Measurements from ENCODE around the gene EVI2A. TPM values are rescaled to one million over a fixed set of nuclear protein-coding genes. Genes with fewer than 3 reads are reported as not detected.

EVI2A gene
- polyA plus RNA-seq, 1 experiment: 1.2 TPM

- Histone ChIP-seq H3K27me3 (ENCODE audit: control insufficient read depth, insufficient read depth, low read length) (no peaks in the 10 kb centered on the region), H3K4me3 (ENCODE audit: low read depth, low read length) (no peak overlapping the region), H3K27ac (ENCODE audit: low read depth, low read length) (no peak overlapping the region), H3K9me3 (ENCODE audit: control insufficient read depth, insufficient read depth, low read length) (no peaks in the 10 kb centered on the region)
- ChIA-PET CTCF (no interaction called here), POLR2A (no interaction called here)
- TF ChIP-seq CTCF (IDR thresholded peaks at IDR 0.05; ENCODE audit: low read depth, low read length): no peak
- no peak for DNase-seq (ENCODE audit: low read depth, low spot score)
These were observed 7.8 kb upstream of the EVI2A start for GRCh38 chr17:31329221-31329620.

GRCh38 chr17:31328160-31328535 is 6.7 kb upstream of the EVI2A start:
- Histone ChIP-seq H3K9me3 (ENCODE audit: control insufficient read depth, insufficient read depth, low read length) (no peaks in the 10 kb centered on the region), H3K27me3 (ENCODE audit: control insufficient read depth, insufficient read depth, low read length) (no peaks in the 10 kb centered on the region), H3K4me3 (ENCODE audit: low read depth, low read length) (no peak overlapping the region), H3K27ac (ENCODE audit: low read depth, low read length) (no peak overlapping the region)
- no peak for DNase-seq (ENCODE audit: low read depth, low spot score)
- ChIA-PET CTCF (no interaction called here), POLR2A (no interaction called here)
- TF ChIP-seq CTCF (IDR thresholded peaks at IDR 0.05; ENCODE audit: low read depth, low read length): no peak

DNA sequence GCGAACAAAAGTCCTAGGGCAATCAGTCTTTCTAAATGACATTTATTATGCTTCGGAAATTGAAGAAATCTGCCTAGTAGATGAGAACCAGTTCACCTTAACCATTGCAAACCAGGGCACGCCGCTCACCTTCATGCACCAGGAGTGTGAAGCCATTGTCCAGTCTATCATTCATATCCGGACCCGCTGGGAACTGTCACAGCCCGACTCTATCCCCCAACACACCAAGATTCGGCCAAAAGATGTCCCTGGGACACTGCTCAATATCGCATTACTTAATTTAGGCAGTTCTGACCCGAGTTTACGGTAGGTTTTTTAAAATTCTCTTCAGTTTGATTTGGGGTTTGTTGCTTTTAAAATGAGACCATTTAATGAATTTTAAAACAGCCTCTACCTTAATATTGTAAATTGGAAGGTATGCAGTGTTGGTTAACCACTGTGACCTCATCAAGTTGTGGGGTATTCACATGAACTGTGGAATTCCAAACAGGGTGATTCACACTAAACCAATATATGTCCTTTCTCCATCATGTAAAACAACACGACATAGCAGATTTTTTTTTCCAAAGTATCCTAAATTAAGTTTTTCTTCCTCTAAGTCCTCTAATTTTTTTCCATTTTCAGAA is 6.2 kb upstream of the EVI2A start:
- no peak overlapping the region for H3K4me3 ChIP-seq (ENCODE audit: low read depth, low read length)
- TF ChIP-seq CTCF (IDR thresholded peaks at IDR 0.05; ENCODE audit: low read depth, low read length): no peak
- H3K27ac ChIP-seq (ENCODE audit: low read depth, low read length): no peak overlapping the region
- CTCF ChIA-PET: no interaction called here
- peak; percentile 62 for DNase-seq (ENCODE audit: low read depth, low spot score)
- POLR2A ChIA-PET: no interaction called here
- no peaks in the 10 kb centered on the region for H3K27me3 ChIP-seq (ENCODE audit: control insufficient read depth, insufficient read depth, low read length)
- no peaks in the 10 kb centered on the region for H3K9me3 ChIP-seq (ENCODE audit: control insufficient read depth, insufficient read depth, low read length)

DNA sequence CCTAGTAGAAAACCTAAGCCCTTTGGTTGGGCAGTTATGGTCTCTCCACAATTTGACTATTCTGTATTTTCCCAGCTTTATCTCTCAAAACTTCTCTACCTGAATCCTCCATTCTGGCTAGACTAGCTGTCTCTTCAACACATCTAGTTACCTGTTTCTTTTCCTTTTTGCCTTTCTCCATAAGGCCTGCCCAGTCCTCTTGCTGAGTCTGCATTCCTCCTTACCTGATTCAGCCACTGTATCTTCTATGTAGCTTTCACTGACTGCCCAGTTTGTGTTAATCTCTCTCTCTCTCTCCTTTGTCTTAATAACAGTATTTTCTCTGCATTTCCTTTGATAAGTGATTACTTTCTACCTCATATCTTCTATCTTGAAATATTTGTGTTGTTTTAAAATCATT is 2.1 kb upstream of the EVI2A start:
- ChIA-PET CTCF (no interaction called here), POLR2A (no interaction called here)
- DNase-seq (ENCODE audit: low read depth, low spot score): no peak
- no peak for TF ChIP-seq CTCF (IDR thresholded peaks at IDR 0.05; ENCODE audit: low read depth, low read length)
- Histone ChIP-seq H3K27me3 (ENCODE audit: control insufficient read depth, insufficient read depth, low read length) (no peaks in the 10 kb centered on the region), H3K4me3 (ENCODE audit: low read depth, low read length) (no peak overlapping the region), H3K9me3 (ENCODE audit: control insufficient read depth, insufficient read depth, low read length) (no peaks in the 10 kb centered on the region), H3K27ac (ENCODE audit: low read depth, low read length) (no peak overlapping the region)

DNA sequence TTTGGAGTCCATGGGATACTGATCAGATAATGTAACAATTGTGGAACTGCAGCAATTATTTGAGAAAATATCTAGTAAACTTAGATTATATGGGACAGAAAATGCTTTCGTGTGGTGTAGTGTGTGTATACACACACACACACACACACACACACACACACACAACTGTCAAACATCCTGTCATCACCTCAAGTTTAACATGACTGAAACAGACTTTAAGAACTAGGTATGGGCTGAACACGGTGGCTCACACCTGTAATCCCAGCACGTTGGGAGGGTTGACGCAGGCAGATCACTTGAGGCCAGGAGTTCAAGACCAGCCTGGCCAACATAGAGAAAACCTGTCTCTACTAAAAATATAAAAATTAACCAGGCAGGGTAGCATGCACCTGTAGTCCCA is 544 bp upstream of the EVI2A start:
- H3K9me3 ChIP-seq (ENCODE audit: control insufficient read depth, insufficient read depth, low read length): no peaks in the 10 kb centered on the region
- H3K27ac ChIP-seq (ENCODE audit: low read depth, low read length): no peak overlapping the region
- no peak overlapping the region for H3K4me3 ChIP-seq (ENCODE audit: low read depth, low read length)
- TF ChIP-seq CTCF (IDR thresholded peaks at IDR 0.05; ENCODE audit: low read depth, low read length): no peak
- H3K27me3 ChIP-seq (ENCODE audit: control insufficient read depth, insufficient read depth, low read length): no peaks in the 10 kb centered on the region
- CTCF ChIA-PET: interaction anchor here (0.5 kb wide), 1 partner anchor 105 kb away, joined by 3 read pairs; no protein-coding TSS in a partner anchor
- POLR2A ChIA-PET: interaction anchor here (0.6 to 0.8 kb wide), 2 partner anchors 18 to 762 kb away, joined by 6 to 7 read pairs; no protein-coding TSS in a partner anchor
- DNase-seq (ENCODE audit: low read depth, low spot score): no peak

Measured in AG04450 (cell line).